ENCODE results near the gene PPP1R12A. TPM values are rescaled to one million over a fixed set of nuclear protein-coding genes. Genes with fewer than 3 reads are reported as not detected.

Gene PPP1R12A
- polyA plus RNA-seq, 2 of the 4 experiments (the other 2 are of a cell fraction), result 28.0 to 74.8 TPM

DNA sequence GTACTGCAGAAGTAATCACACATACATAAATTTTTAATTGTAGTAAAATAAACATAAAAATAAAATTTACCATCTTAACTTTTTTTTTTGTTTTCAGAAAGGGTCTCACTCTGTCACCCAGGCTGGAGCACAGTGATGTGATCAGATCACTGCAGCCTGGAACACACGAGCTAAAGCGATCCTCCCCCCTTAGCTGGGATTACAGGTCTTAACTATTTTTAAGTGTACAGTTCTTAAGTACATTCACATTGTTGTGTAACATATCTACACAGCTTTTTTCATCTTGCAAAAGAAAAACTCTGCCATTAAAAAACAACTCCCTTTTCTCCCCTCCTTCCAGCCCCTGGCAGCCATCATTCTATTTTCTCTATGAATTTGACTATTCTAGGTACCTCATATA is 92.3 kb downstream of the PPP1R12A start:
- CTCF ChIA-PET, result no interaction called here
- no peak overlapping the region for H3K4me2 ChIP-seq
- DNase-seq (ENCODE audit: low read depth in 1 of 2, low spot score in 1 of 2) (no peak), ATAC-seq (no peak), FAIRE-seq (no peak)
- H3K27ac ChIP-seq, result no peak overlapping the region
- no peak for TF ChIP-seq MAFK (IDR thresholded peaks at IDR 0.05; ENCODE audit: partially characterized antibody)
- TF ChIP-seq, protein P1, sequence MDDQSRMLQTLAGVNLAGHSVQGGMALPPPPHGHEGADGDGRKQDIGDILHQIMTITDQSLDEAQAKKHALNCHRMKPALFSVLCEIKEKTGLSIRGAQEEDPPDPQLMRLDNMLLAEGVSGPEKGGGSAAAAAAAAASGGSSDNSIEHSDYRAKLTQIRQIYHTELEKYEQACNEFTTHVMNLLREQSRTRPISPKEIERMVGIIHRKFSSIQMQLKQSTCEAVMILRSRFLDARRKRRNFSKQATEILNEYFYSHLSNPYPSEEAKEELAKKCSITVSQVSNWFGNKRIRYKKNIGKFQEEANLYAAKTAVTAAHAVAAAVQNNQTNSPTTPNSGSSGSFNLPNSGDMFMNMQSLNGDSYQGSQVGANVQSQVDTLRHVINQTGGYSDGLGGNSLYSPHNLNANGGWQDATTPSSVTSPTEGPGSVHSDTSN (IDR thresholded peaks at IDR 0.05), result no peak
- no peak for TF ChIP-seq ESRRA (IDR thresholded peaks at IDR 0.05; ENCODE audit: borderline replicate concordance, low read length)
- TF ChIP-seq, protein P2, sequence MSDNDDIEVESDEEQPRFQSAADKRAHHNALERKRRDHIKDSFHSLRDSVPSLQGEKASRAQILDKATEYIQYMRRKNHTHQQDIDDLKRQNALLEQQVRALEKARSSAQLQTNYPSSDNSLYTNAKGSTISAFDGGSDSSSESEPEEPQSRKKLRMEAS (IDR thresholded peaks at IDR 0.05), result no peak
- no peak for TF ChIP-seq RCOR1 (IDR thresholded peaks at IDR 0.05; ENCODE audit: low read depth, low read length)
- no peak for TF ChIP-seq GATA3 (IDR thresholded peaks at IDR 0.05; ENCODE audit: borderline replicate concordance)
- TF ChIP-seq, protein P3, sequence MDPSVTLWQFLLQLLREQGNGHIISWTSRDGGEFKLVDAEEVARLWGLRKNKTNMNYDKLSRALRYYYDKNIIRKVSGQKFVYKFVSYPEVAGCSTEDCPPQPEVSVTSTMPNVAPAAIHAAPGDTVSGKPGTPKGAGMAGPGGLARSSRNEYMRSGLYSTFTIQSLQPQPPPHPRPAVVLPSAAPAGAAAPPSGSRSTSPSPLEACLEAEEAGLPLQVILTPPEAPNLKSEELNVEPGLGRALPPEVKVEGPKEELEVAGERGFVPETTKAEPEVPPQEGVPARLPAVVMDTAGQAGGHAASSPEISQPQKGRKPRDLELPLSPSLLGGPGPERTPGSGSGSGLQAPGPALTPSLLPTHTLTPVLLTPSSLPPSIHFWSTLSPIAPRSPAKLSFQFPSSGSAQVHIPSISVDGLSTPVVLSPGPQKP (IDR thresholded peaks at IDR 0.05; ENCODE audit: low read depth, low read length), result no peak
- TF ChIP-seq CBX2 (IDR thresholded peaks at IDR 0.05; ENCODE audit: borderline replicate concordance, low read depth), result no peak
- no peak for TF ChIP-seq ZFP36 (IDR thresholded peaks at IDR 0.05; ENCODE audit: borderline replicate concordance, partially characterized antibody)
- TF ChIP-seq HOXA7 (CRISPR knock-in tag; IDR thresholded peaks at IDR 0.05), result no peak
- TF ChIP-seq CBX8 (IDR thresholded peaks at IDR 0.05), result no peak
- no peak for TF ChIP-seq CEBPB (IDR thresholded peaks at IDR 0.05)
- no peak for TF ChIP-seq CHD4 (IDR thresholded peaks at IDR 0.05; ENCODE audit: borderline replicate concordance)
- TF ChIP-seq EHF (CRISPR knock-in tag; IDR thresholded peaks at IDR 0.05), result no peak
- TF ChIP-seq FOSL2 (IDR thresholded peaks at IDR 0.05), result no peak
- TF ChIP-seq FOSL2 (CRISPR knock-in tag; IDR thresholded peaks at IDR 0.05), result no peak
- TF ChIP-seq NR3C1 (IDR thresholded peaks at IDR 0.05), result no peak
- TF ChIP-seq, protein P4, sequence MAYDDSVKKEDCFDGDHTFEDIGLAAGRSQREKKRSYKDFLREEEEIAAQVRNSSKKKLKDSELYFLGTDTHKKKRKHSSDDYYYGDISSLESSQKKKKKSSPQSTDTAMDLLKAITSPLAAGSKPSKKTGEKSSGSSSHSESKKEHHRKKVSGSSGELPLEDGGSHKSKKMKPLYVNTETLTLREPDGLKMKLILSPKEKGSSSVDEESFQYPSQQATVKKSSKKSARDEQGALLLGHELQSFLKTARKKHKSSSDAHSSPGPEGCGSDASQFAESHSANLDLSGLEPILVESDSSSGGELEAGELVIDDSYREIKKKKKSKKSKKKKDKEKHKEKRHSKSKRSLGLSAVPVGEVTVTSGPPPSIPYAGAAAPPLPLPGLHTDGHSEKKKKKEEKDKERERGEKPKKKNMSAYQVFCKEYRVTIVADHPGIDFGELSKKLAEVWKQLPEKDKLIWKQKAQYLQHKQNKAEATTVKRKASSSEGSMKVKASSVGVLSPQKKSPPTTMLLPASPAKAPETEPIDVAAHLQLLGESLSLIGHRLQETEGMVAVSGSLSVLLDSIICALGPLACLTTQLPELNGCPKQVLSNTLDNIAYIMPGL (CRISPR knock-in tag; IDR thresholded peaks at IDR 0.05; ENCODE audit: borderline replicate concordance), result no peak
- POLR2A ChIA-PET, result no interaction called here
- H3K4me1 ChIP-seq, result peaks cover 20% of the 10 kb centered on the region
- no peak overlapping the region for H3K4me3 ChIP-seq
- WGBS (ENCODE audit: missing lambda C conversion rate), result 95% methylated on average over 2 of the region's 2 CpGs
- H3K9me3 ChIP-seq, result peaks cover 23% of the 10 kb centered on the region

DNA sequence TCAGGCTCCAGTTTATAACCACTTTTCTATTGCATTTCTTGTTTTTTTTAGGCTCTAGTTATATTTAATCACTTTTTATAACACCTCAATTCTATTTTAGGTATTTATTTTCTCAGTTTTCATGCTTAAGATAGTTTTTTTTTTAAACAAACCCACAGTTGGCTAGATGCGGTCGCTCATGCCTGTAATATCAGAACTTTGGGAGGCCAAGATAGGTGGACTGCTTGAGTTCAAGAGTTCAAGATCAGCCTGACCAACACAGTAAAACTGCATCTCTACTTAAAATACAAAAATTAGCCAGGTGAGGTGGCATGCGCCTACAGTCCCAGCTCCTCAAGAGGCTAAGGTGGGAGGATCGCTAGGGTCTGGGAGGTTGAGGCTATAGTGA is 93.0 kb downstream of the PPP1R12A start:
- POLR2A ChIA-PET, result interaction anchor here (0.6 kb wide), 1 partner anchor 29 kb away, joined by 3 read pairs; no protein-coding TSS in a partner anchor
- CTCF ChIA-PET, result no interaction called here
- DNase-seq (ENCODE audit: low read depth in 1 of 2, low spot score in 1 of 2) (no peak), ATAC-seq (no peak), FAIRE-seq (no peak)
- H3K9me3 ChIP-seq, result peaks cover 24% of the 10 kb centered on the region
- 89% methylated on average over 4 of the region's 4 CpGs for WGBS (ENCODE audit: missing lambda C conversion rate)
- no peak overlapping the region for H3K4me2 ChIP-seq
- H3K4me3 ChIP-seq, result no peak overlapping the region
- H3K4me1 ChIP-seq, result peaks cover 16% of the 10 kb centered on the region
- no peak overlapping the region for H3K27ac ChIP-seq
- no peak for TF ChIP-seq CBX8 (IDR thresholded peaks at IDR 0.05)
- TF ChIP-seq, protein P4 (CRISPR knock-in tag; IDR thresholded peaks at IDR 0.05; ENCODE audit: borderline replicate concordance), result no peak
- TF ChIP-seq, protein P5, sequence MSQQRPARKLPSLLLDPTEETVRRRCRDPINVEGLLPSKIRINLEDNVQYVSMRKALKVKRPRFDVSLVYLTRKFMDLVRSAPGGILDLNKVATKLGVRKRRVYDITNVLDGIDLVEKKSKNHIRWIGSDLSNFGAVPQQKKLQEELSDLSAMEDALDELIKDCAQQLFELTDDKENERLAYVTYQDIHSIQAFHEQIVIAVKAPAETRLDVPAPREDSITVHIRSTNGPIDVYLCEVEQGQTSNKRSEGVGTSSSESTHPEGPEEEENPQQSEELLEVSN (IDR thresholded peaks at IDR 0.05; ENCODE audit: borderline replicate concordance, low read depth), result no peak
- TF ChIP-seq EP300 (IDR thresholded peaks at IDR 0.05), result no peak
- TF ChIP-seq ZFP36 (IDR thresholded peaks at IDR 0.05; ENCODE audit: borderline replicate concordance, partially characterized antibody), result no peak
- TF ChIP-seq CBX2 (IDR thresholded peaks at IDR 0.05; ENCODE audit: borderline replicate concordance, low read depth), result no peak
- TF ChIP-seq EHMT2 (IDR thresholded peaks at IDR 0.05; ENCODE audit: low read depth), result no peak
- TF ChIP-seq MAZ (IDR thresholded peaks at IDR 0.05; ENCODE audit: borderline replicate concordance, low read depth, low read length), result no peak
- TF ChIP-seq, protein P3 (IDR thresholded peaks at IDR 0.05; ENCODE audit: low read depth, low read length), result no peak
- TF ChIP-seq PHF8 (IDR thresholded peaks at IDR 0.05; ENCODE audit: borderline replicate concordance, low read depth), result no peak
- TF ChIP-seq, protein P6, sequence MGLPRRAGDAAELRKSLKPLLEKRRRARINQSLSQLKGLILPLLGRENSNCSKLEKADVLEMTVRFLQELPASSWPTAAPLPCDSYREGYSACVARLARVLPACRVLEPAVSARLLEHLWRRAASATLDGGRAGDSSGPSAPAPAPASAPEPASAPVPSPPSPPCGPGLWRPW (IDR thresholded peaks at IDR 0.05), result no peak
- no peak for TF ChIP-seq RFX5 (IDR thresholded peaks at IDR 0.05)
- TF ChIP-seq MAFK (IDR thresholded peaks at IDR 0.05; ENCODE audit: partially characterized antibody), result no peak
- TF ChIP-seq, protein P7, sequence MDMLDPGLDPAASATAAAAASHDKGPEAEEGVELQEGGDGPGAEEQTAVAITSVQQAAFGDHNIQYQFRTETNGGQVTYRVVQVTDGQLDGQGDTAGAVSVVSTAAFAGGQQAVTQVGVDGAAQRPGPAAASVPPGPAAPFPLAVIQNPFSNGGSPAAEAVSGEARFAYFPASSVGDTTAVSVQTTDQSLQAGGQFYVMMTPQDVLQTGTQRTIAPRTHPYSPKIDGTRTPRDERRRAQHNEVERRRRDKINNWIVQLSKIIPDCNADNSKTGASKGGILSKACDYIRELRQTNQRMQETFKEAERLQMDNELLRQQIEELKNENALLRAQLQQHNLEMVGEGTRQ (IDR thresholded peaks at IDR 0.05), result no peak
- TF ChIP-seq SMC3 (IDR thresholded peaks at IDR 0.05), result no peak
- no peak for TF ChIP-seq CHD4 (IDR thresholded peaks at IDR 0.05; ENCODE audit: borderline replicate concordance)
- TF ChIP-seq KDM5A (IDR thresholded peaks at IDR 0.05), result no peak
